Motor neuron (in vitro differentiated cells): ENCODE measurements around the gene LPIN3. TPM values are rescaled to one million over a fixed set of nuclear protein-coding genes. Genes with fewer than 3 reads are reported as not detected.

Experiments
- ATAC-seq, 8 experiments: fragments of 200-7000 bp; cut with Tn5 transposase; replicated peaks in 6 of 8; 2 replicates each; pipeline ENCODE4 v1.8.0; 2021; ENCODE audit warnings: mild to moderate bottlenecking in 8 of 8, moderate library complexity in 8 of 8
- H3K27ac ChIP-seq, 2 donors: fragments of 250-450 bp; sonication (Bioruptor Pico); 2 replicates each; pipeline ENCODE4 v1.9.0; 2021; ENCODE audit warnings: antibody characterized with exemption in 2 of 2, mild to moderate bottlenecking in 2 of 2, moderate library complexity in 1 of 2
- H3K4me1 ChIP-seq, 2 donors: fragments of 250-450 bp; sonication (Bioruptor Pico); replicated peaks in 1 of 2; 2 replicates each; pipeline ENCODE4 v1.6.1; 2021; ENCODE audit warnings: antibody characterized with exemption in 2 of 2, mild to moderate bottlenecking in 2 of 2, moderate library complexity in 1 of 2
- H3K4me3 ChIP-seq, 5 donors: fragments of 250-450 bp; sonication (Bioruptor Pico); 2 replicates each; pipeline ENCODE4 v1.9.0; 2021; ENCODE audit warnings: antibody characterized with exemption in 5 of 5, mild to moderate bottlenecking in 5 of 5, moderate library complexity in 4 of 5
- WGBS, 10 experiments: fragments of 450-650 bp; shearing (Covaris generic); methylation state at CpG; one replicate each; pipeline ENCODE4 v1.0.0; 2022; 5-methylcytosine and 5-hydroxymethylcytosine counted together
- in situ Hi-C, 9 experiments: fragments of 400-800 bp; cut with MboI; loops; one replicate each; pipeline ENCODE4 v1.15.0; 2021; ENCODE audit warnings: low sequenced_read_pairs in 9 of 9, low pct_unique_long_range_greater_than_20kb in 2 of 9; ENCODE audit not compliant: unreplicated experiment in 9 of 9
- total RNA-seq, 8 experiments: library from RNA; unstranded; fragments of 300-600 nt; gene quantifications; 2 replicates each; pipeline versions ENCODE4 v1.2.3 to v1.2.4, GENCODE V29; 2022

LPIN3 gene
- total RNA-seq, 8 experiments from 2014 or later, result 0.43 to 21.1 (median 1.9) TPM

DNA sequence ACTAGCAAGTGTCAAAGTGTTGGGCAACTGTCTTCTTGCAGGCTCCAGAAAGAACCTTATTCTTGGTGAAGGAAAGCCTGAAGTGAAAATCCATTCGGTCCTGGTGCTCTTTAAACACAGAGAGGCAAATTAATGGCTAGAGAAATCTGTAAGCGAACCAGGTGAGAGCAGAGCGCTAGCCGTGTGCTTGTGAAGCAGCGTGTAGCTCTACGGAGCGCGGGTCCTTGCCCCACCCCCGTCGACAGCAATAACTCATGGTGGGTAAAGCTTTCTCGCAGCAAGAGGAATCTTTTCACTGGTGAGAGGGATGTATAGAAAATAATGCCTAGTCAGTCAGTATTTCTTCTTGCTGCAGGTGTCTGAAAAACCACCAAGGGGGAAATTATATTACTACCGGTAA lies 63.0 kb downstream of the LPIN3 start:
- WGBS, 10 experiments, result 71 to 100% (median 87%) methylated on average over 1 to 12 of the region's 12 CpGs
- in situ Hi-C loops, result no loop called here
- peaks cover 0 to 9% of the 10 kb centered on the region in 2 donors for H3K4me1 ChIP-seq
- no peak overlapping the region for H3K4me3 ChIP-seq
- ATAC-seq, result peak in 5 of 8 experiments; percentile 65 to 88 (median 75)
- H3K27ac ChIP-seq, result no peak overlapping the region

DNA sequence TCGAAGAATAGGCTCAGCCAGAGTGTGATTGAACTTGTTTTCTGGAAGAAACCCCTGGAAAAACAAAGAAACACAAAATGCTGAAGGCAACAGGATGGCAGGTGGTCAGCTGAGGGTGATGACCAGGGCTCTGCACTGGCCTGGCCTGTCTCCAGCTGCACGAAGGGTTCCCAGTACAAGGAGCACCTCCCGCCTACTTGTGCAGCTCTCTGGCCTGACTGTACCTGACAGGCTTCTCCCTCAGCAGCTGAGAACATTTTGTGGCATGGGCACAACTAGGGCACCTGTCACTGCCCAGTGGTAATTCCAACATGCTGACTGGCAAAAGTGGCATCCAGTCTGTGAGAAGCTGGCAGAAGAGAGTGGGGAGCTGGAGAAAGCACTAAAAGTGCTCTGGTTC lies 64.8 kb downstream of the LPIN3 start:
- in situ Hi-C loops, result no loop called here
- Histone ChIP-seq H3K4me3 (no peak overlapping the region), H3K4me1 (peaks cover 0 to 9% of the 10 kb centered on the region in 2 donors), H3K27ac (no peak overlapping the region)
- ATAC-seq, result no peak
- WGBS, 10 experiments, result 75 to 100% (median 97%) methylated on average over 1 to 3 of the region's 3 CpGs; no CpG with 5 or more reads in 6 of the 10 experiments

DNA sequence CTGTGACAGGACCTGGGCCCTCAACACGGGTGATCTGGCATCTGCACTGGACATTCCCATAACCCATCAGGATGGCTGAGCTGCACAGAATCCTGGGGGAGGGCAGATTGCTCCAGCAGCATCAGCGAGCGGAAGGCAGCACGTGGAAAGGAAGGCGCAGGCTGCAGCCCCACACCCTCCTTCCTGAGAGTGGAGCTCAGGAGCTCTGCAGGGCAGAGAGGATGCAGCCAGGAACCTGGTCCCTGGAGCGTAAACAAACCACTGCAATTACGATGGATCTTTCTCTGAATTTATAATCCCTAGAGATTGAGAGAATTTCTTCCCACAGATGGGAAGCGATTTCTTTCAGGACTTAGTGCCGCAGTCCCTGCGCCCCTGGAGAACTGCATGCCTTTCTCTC lies 65.7 kb downstream of the LPIN3 start:
- ATAC-seq, result peak in 1 of 8 experiments; percentile 16
- H3K4me3 ChIP-seq, result no peak overlapping the region
- in situ Hi-C loops, result no loop called here
- peaks cover 0 to 9% of the 10 kb centered on the region in 2 donors for H3K4me1 ChIP-seq
- no peak overlapping the region for H3K27ac ChIP-seq
- 86 to 100% (median 97%) methylated on average over 2 to 9 of the region's 10 CpGs; no CpG with 5 or more reads in 5 of the 10 experiments for WGBS, 10 experiments

DNA sequence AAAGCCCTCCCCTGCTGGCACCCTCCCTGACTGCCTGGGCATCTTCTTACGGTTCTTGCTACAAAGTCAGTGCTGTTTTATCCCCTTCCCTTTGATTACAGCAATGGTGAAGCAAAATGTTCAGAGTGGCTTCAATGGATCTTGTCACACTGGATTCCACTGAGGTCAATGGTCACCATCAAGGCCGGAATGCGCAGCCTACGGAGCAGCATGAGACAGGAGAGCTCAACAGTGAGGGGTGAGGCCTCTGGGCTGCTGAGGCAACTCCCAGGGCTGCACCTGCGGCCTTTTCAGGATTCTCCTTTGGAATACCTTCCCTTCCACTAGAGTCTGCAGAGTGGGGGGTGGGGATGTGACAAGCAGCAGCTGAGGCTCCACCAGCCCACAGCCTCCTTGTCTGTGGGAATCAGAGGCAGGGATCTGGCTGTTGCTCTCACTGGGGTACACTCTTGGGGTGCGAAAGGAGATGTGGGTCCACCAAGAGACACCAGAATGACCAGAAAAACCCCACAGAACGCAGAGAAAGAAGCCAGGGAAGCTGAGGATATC lies 66.3 kb downstream of the LPIN3 start:
- WGBS, 10 experiments, result 33 to 100% (median 89%) methylated on average over 1 to 6 of the region's 7 CpGs; no CpG with 5 or more reads in 5 of the 10 experiments
- H3K4me1 ChIP-seq, result peaks cover 0 to 9% of the 10 kb centered on the region in 2 donors
- in situ Hi-C loops, result no loop called here
- H3K4me3 ChIP-seq, result no peak overlapping the region
- ATAC-seq, result no peak
- no peak overlapping the region for H3K27ac ChIP-seq

DNA sequence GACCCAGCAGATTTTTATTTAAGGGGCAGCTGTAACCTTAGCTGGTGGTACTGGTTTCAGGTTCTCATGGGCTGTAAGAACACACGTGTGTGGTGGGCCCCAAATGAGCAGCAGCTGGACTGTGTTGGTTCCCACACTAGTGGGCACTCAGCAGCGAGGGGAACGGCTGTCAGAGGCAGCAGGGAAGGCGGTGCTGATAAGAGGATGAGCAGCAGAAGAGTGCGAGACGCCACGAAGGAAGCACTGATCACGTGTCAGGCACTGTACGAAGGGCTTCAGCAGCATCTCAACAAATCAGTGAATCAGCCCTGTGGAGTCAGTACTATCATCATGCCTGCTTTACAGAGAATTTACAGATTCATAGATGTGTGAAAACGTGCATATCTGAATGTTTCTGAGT lies 67.0 kb downstream of the LPIN3 start:
- WGBS, 10 experiments, result 60 to 100% (median 85%) methylated on average over 1 to 10 of the region's 10 CpGs; no CpG with 5 or more reads in 3 of the 10 experiments
- no peak overlapping the region for H3K27ac ChIP-seq

DNA sequence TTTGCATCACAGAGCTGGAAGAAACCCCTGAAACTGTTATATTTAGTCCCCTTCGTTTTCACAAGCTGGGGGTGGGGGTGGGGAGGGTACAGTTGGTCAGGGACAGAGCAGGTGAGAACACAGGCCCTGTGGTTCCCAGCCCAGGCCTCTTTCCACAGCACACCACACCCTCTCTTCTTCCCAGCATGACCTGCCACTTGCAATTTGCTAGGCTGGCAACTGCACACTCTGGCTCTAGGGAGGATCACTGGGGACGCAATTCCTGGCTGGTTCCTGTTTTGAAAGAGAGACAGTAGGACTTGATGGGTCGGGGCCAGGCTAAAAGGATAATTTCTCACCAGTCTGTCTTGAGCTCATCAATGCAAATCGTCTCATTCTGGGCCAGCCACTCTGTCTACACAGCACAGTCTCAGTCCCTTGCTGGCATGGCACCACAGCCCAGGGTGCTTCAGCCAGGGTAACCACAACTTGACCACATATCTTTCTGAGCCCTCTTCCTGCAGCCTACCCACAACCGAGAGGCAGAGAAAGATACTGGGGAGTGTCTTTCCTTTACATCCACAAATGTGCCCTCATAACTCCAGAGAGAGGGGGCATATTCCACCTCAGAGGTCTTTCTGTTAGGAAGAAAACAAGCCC lies 67.7 kb downstream of the LPIN3 start:
- peak in 1 of 8 experiments; percentile 20 for ATAC-seq
- H3K27ac ChIP-seq, result no peak overlapping the region
- in situ Hi-C loops, result no loop called here
- H3K4me1 ChIP-seq, result peaks cover 0 to 9% of the 10 kb centered on the region in 2 donors
- H3K4me3 ChIP-seq, result no peak overlapping the region
- 48 to 100% (median 97%) methylated on average over 1 to 5 of the region's 5 CpGs; no CpG with 5 or more reads in 2 of the 10 experiments for WGBS, 10 experiments

More for the DNA sequence above, 67.0 kb downstream of the LPIN3 start:
- Histone ChIP-seq H3K4me1 (peaks cover 0 to 9% of the 10 kb centered on the region in 2 donors), H3K4me3 (no peak overlapping the region)
- no peak for ATAC-seq
- in situ Hi-C loops, result no loop called here

DNA sequence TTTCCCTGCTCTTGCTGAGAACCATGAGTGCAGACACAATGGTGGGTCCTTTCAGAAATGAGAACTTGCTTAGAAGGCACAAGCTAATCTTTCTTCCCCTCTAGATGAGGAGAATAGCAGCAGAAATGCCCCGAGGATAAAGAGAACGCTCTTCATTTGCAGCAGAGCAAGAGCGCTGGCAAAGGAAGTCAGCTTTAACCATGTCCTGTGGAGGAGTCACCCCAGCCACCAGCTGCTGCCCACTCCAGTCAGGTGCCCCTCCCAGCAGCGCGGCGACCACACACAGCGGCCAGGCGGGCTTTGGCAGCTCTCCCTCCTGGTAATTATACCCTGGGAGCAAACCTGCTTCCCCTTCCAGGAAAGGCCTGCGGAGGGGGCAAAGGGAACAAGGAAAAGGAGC lies 68.4 kb downstream of the LPIN3 start:
- Histone ChIP-seq H3K4me1 (peaks cover 0 to 2% of the 10 kb centered on the region in 2 donors), H3K27ac (no peak overlapping the region)
- in situ Hi-C loops, result no loop called here

More for the DNA sequence above, 68.4 kb downstream of the LPIN3 start:
- H3K4me3 ChIP-seq, result no peak overlapping the region
- peak in 1 of 8 experiments; percentile 50 for ATAC-seq
- 77 to 100% (median 82%) methylated on average over 1 to 6 of the region's 9 CpGs; no CpG with 5 or more reads in 4 of the 10 experiments for WGBS, 10 experiments

Other genes starting within 250 kb of the LPIN3 start
- 100 to 1,000 TPM in 2 of 8 experiments, 10 to 100 TPM in 6; 17.4 to 135 (median 83.0) TPM for gene PLCG1, start 203.3 kb upstream of the LPIN3 start, total RNA-seq
- 10 to 100 TPM in 5 of 8 experiments, 1 to 10 TPM in 3; 6.6 to 20.6 (median 13.0) TPM for gene ZHX3, start 23.1 kb upstream of the LPIN3 start, total RNA-seq
- 1 to 10 TPM in 5 of 8 experiments, under 1 TPM in 3; 0.64 to 3.2 (median 1.1) TPM for gene EMILIN3, start 26.0 kb downstream of the LPIN3 start, total RNA-seq